K562 (cell line): ENCODE data around the gene ADARB2. TPM values are rescaled to one million over a fixed set of nuclear protein-coding genes. Genes with fewer than 3 reads are reported as not detected.

Experiments
- ATAC-seq: fragments of 200-7000 bp; cut with Tn5 transposase; 3 replicates; pipeline ENCODE4 v1.9.1; 2020; ENCODE audit warnings: moderate library complexity
- BruUV-seq: library from RNA; stranded (reverse); fragments of 400-500 nt; replicated peaks from 2 replicates; lab custom pipeline; 2021; lab: Mats Ljungman, UMichigan
- CTCF ChIA-PET: fragments of 300-600 bp; formaldehyde crosslinking; extraction: SDS; loops from one replicate; lab custom pipeline; 2021; ENCODE audit warnings: low intra/inter-chr PET ratio; lab: Yijun Ruan, JAX
- POLR2A ChIA-PET: fragments of 300-600, 350-650 bp; sonication (Branson Sonifier 250); formaldehyde crosslinking; extraction: SDS; loops from one replicate; lab custom pipeline; 2021; ENCODE audit warnings: antibody characterized with exemption, inconsistent platforms; lab: Yijun Ruan, JAX
- DNase-seq, 4 experiments: peaks; one replicate each; pipeline versions ENCODE4 v3.0.0 to v3.0.0-alpha.2; 2011 to 2018; ENCODE audit warnings: low spot score in 3 of 4, mixed read lengths in 3 of 4; ENCODE audit errors: extremely low read depth in 1 of 4
- FAIRE-seq: peaks from 2 replicates; lab custom pipeline; 2011; peaks lifted over from hg19 to GRCh38; lab: Jason Lieb, UNC
- H2AFZ ChIP-seq: 2 replicates; pipeline ENCODE4 v1.6.0; 2011; ENCODE audit warnings: low read depth, low read length, control low read depth, inconsistent platforms
- H3K27ac ChIP-seq: fragments of 200-600 bp; 3 replicates; pipeline ENCODE4 v1.8.0; 2011; ENCODE audit warnings: low read depth, mild to moderate bottlenecking, control low read depth, inconsistent platforms, low read length, moderate library complexity, mixed read lengths; ENCODE audit errors: extremely low read depth
- H3K27me3 ChIP-seq, 2 experiments: fragments of 300-600 bp in 1 of 2; 2 replicates in 1 of 2; 3 replicates in 1 of 2; pipeline versions ENCODE4 v1.6.0 to v1.8.0; 2011; ENCODE audit warnings: inconsistent platforms in 2 of 2, low read length in 2 of 2, mild to moderate bottlenecking in 1 of 2, mixed read lengths in 1 of 2, moderate library complexity in 1 of 2; ENCODE audit not compliant: control insufficient read depth in 2 of 2, insufficient read depth in 2 of 2
- H3K36me3 ChIP-seq: fragments of 300-600 bp; 3 replicates; pipeline ENCODE4 v1.8.0; 2011; ENCODE audit warnings: mild to moderate bottlenecking, low read length, inconsistent platforms; ENCODE audit not compliant: control insufficient read depth, insufficient read depth
- H3K4me1 ChIP-seq, 2 experiments: fragments of 200-600 bp in 1 of 2; replicated peaks in 1 of 2; 2 replicates in 1 of 2; 3 replicates in 1 of 2; pipeline versions ENCODE4 v1.5.1 to v1.8.0; 2011; ENCODE audit warnings: inconsistent platforms in 2 of 2, low read length in 2 of 2, mild to moderate bottlenecking in 1 of 2, mixed read lengths in 1 of 2, moderate library complexity in 1 of 2; ENCODE audit not compliant: control insufficient read depth in 2 of 2, insufficient read depth in 2 of 2
- H3K4me2 ChIP-seq: 2 replicates; pipeline ENCODE4 v1.6.1; 2011; ENCODE audit warnings: low read length, control low read depth, inconsistent platforms, mixed read lengths; ENCODE audit not compliant: insufficient read depth
- H3K4me3 ChIP-seq: fragments of 200-600 bp; sonication (generic), shearing (Covaris generic); 2 replicates; pipeline ENCODE4 v1.5.1; 2016; ENCODE audit warnings: control low read depth, inconsistent platforms
- H3K79me2 ChIP-seq: fragments of 200-600 bp; 3 replicates; pipeline ENCODE4 v1.8.0; 2011; ENCODE audit warnings: low read length, inconsistent platforms; ENCODE audit not compliant: control insufficient read depth, insufficient read depth
- H3K9ac ChIP-seq, 2 experiments: 2 replicates each; pipeline versions ENCODE4 v1.6.0 to v1.6.1; 2011; ENCODE audit warnings: low read depth in 2 of 2, low read length in 2 of 2, control low read depth in 1 of 2, inconsistent platforms in 1 of 2, mild to moderate bottlenecking in 1 of 2, mixed read lengths in 1 of 2; ENCODE audit not compliant: insufficient read depth in 1 of 2
- H3K9me1 ChIP-seq: one replicate; pipeline ENCODE4 v1.6.0; 2011; ENCODE audit warnings: inconsistent platforms, mild to moderate bottlenecking, low read length, moderate library complexity; ENCODE audit not compliant: control insufficient read depth, insufficient read depth
- H3K9me3 ChIP-seq: replicated peaks from 2 replicates; pipeline ENCODE4 v1.5.1; 2011; ENCODE audit warnings: low read depth, low read length, inconsistent platforms; ENCODE audit not compliant: control insufficient read depth, insufficient read depth
- H4K20me1 ChIP-seq: replicated peaks from 2 replicates; pipeline ENCODE4 v1.6.1; 2011; ENCODE audit warnings: low read length, inconsistent platforms, mixed read lengths; ENCODE audit not compliant: control insufficient read depth, insufficient read depth
- COPS2 ChIP-seq: fragments of 450-650 bp; conservative IDR thresholded peaks from 2 replicates; pipeline ENCODE4 v1.6.1; 2016; ENCODE audit warnings: mild to moderate bottlenecking, moderate library complexity
- ILF3 ChIP-seq: fragments of 450-650 bp; IDR thresholded peaks from 2 replicates; pipeline ENCODE4 v1.6.1; 2018; ENCODE audit warnings: antibody characterized with exemption, mild to moderate bottlenecking, moderate library complexity, borderline replicate concordance
- ILK ChIP-seq: fragments of 450-650 bp; IDR thresholded peaks from 2 replicates; pipeline ENCODE4 v1.6.1; 2016; ENCODE audit warnings: missing genetic modification characterization, low read depth, mild to moderate bottlenecking, missing compliant biosample characterization, moderate library complexity, borderline replicate concordance
- KLF6 ChIP-seq: fragments of 250-450 bp; sonication (Bioruptor Pico); IDR thresholded peaks from 2 replicates; pipeline ENCODE4 v1.4.0; 2020; ENCODE audit warnings: mild to moderate bottlenecking, moderate library complexity, borderline replicate concordance
- MAX ChIP-seq: sonication (generic); formaldehyde crosslinking; IDR thresholded peaks from 2 replicates; pipeline ENCODE4 v1.9.0; 2022; ENCODE audit warnings: mild to moderate bottlenecking, missing genetic modification reagents
- MCM2 ChIP-seq: fragments of 450-650 bp; IDR thresholded peaks from 2 replicates; pipeline ENCODE4 v1.6.1; 2017; ENCODE audit warnings: low read depth, mild to moderate bottlenecking
- MYNN ChIP-seq, 2 experiments: sonication (generic); formaldehyde crosslinking in 1 of 2; IDR thresholded peaks; 2 replicates each; pipeline versions ENCODE4 v1.5.0 to v1.6.1; 2016 to 2020; ENCODE audit warnings: antibody characterized with exemption in 1 of 2, missing genetic modification reagents in 1 of 2
- RNF2 ChIP-seq: sonication (generic); IDR thresholded peaks from 2 replicates; pipeline ENCODE4 v1.6.1; 2016
- SFPQ ChIP-seq: fragments of 200-400 bp; formaldehyde crosslinking; IDR thresholded peaks from 2 replicates; pipeline ENCODE4 v1.6.1; 2017; ENCODE audit warnings: mild to moderate bottlenecking, low read depth, low read length, moderate library complexity
- TFAM ChIP-seq: fragments of 250-450 bp; sonication (Bioruptor Pico); conservative IDR thresholded peaks from 2 replicates; pipeline ENCODE4 v1.5.0; 2021; ENCODE audit warnings: mild to moderate bottlenecking, moderate library complexity
- VEZF1 ChIP-seq: fragments of 200-800 bp; sonication (Bioruptor generic); IDR thresholded peaks from 2 replicates; pipeline ENCODE4 v1.6.1; 2017; ENCODE audit warnings: missing genetic modification characterization, missing compliant biosample characterization
- ZNF274 ChIP-seq: IDR thresholded peaks from 2 replicates; pipeline ENCODE4 v1.6.1; 2011; ENCODE audit warnings: low read depth, mild to moderate bottlenecking, low read length, moderate library complexity, borderline replicate concordance
- WGBS: fragments of 100-300 bp; shearing (Covaris generic); methylation state at CpG from one replicate; pipeline ENCODE4 v1.1.6; 2016; ENCODE audit warnings: low coverage, mixed read lengths; ENCODE audit not compliant: insufficient coverage; ENCODE audit errors: missing lambda C conversion rate; 5-methylcytosine and 5-hydroxymethylcytosine counted together
- in situ Hi-C: fragments of 300-500 bp; cut with MboI; formaldehyde crosslinking; loops from 4 replicates; pipeline ENCODE4 v1.15.0; 2018; ENCODE audit warnings: inconsistent platforms, mixed read lengths
- intact Hi-C: fragments of 100-400 bp; cut with micrococcal nuclease; formaldehyde crosslinking; loops from 2 replicates; pipeline ENCODE4 v1.14.2; 2022
- polyA plus RNA-seq, 8 experiments: library from polyadenylated mRNA; depleted of rRNA in 4 of 8; stranded (reverse) in 5 of 8; unstranded in 3 of 8; fragments of >200 nt; fragmentation: Nextera tagmentation in 2 of 8; fragmentation: Illumina TruSeq in 1 of 8; extraction: Ambion mirVana in 2 of 8; extraction: Trizol in 1 of 8; gene quantifications; 2 replicates each; pipeline versions ENCODE4 v1.2.1 to v1.2.3, GENCODE V29; 2011 to 2014; ENCODE audit warnings: inconsistent platforms in 1 of 8, missing spikeins in 1 of 8
- total RNA-seq, 7 experiments: library from RNA; depleted of rRNA in 6 of 7; stranded (reverse); fragments of >200 nt in 6 of 7; fragmentation: Illumina TruSeq in 2 of 7; extraction: Trizol in 2 of 7; gene quantifications; 2 replicates each; pipeline versions ENCODE4 v1.2.1 to v1.2.3, GENCODE V29; 2011 to 2021; ENCODE audit warnings: low replicate concordance in 1 of 7

The ADARB2 gene
- total and polyA plus RNA-seq, 9 of the 15 experiments (the other 6 are each of a cell fraction or from before 2014, with no cell fraction given) = not detected

GRCh38 chr10:1148855-1149605 lies 588.3 kb downstream of the ADARB2 start:
- 53% methylated on average over 17 of the region's 17 CpGs for WGBS
- no peaks in the 10 kb centered on the region for H3K9me1 ChIP-seq
- in situ Hi-C loops (no loop called here), intact Hi-C loops (no loop called here)
- ATAC-seq (no peak), FAIRE-seq (no peak), DNase-seq (no peak)
- no peaks in the 10 kb centered on the region for H4K20me1 ChIP-seq
- no TSS peak for BruUV-seq
- H3K4me3 ChIP-seq = no peak overlapping the region
- ChIA-PET CTCF (no interaction called here), POLR2A (interaction anchor here (1.0 kb wide), 2 partner anchors 15 to 360 kb away, joined by 3 read pairs; no protein-coding TSS in a partner anchor)
- no peaks in the 10 kb centered on the region for H3K36me3 ChIP-seq
- H3K9me3 ChIP-seq = no peaks in the 10 kb centered on the region
- TF ChIP-seq VEZF1 (CRISPR knock-in tag) (no peak), RNF2 (no peak), SFPQ (no peak), ZNF274 (no peak), TFAM (no peak), COPS2 (no peak), ILK (no peak), KLF6 (CRISPR knock-in tag) (no peak), MCM2 (no peak), ILF3 (no peak), MYNN (IDR thresholded peaks at IDR 0.05) (no peak), MYNN (CRISPR knock-in tag; IDR thresholded peaks at IDR 0.05) (no peak), MAX (CRISPR knock-in tag) (no peak)
- no peak overlapping the region for H3K27ac ChIP-seq
- no peak overlapping the region for H3K9ac ChIP-seq
- no peak overlapping the region for H2AFZ ChIP-seq
- peaks cover 7 to 18% of the 10 kb centered on the region in 2 experiments; a peak in 3 of 5 replicates for H3K4me1 ChIP-seq
- H3K4me2 ChIP-seq = no peak overlapping the region; the same call in 1 of the 2 replicates
- no peaks in the 10 kb centered on the region for H3K79me2 ChIP-seq
- H3K27me3 ChIP-seq = peaks cover 1 to 2% of the 10 kb centered on the region in 2 experiments; a peak in 2 of 5 replicates
